Activated CD4-positive, alpha-beta T cell treated with anti-CD3 and anti-CD28 coated beads, Interleukin-2, Interleukin-6, amounts not matched to agents 100 ng/mL and 50 ng/mL, durations not matched to agents 16 hours and 8 hours (primary cell): ENCODE results near the gene LYL1.
"Not testable (repeated sequence)": the region's sequence is repeated elsewhere in the genome, so short reads cannot be mapped to it uniquely, and the experiment has no call there.

Experiments used
- DNase-seq: peaks from one replicate; pipeline ENCODE4 v3.0.0-alpha.2; 2020

Gene LYL1

DNA sequence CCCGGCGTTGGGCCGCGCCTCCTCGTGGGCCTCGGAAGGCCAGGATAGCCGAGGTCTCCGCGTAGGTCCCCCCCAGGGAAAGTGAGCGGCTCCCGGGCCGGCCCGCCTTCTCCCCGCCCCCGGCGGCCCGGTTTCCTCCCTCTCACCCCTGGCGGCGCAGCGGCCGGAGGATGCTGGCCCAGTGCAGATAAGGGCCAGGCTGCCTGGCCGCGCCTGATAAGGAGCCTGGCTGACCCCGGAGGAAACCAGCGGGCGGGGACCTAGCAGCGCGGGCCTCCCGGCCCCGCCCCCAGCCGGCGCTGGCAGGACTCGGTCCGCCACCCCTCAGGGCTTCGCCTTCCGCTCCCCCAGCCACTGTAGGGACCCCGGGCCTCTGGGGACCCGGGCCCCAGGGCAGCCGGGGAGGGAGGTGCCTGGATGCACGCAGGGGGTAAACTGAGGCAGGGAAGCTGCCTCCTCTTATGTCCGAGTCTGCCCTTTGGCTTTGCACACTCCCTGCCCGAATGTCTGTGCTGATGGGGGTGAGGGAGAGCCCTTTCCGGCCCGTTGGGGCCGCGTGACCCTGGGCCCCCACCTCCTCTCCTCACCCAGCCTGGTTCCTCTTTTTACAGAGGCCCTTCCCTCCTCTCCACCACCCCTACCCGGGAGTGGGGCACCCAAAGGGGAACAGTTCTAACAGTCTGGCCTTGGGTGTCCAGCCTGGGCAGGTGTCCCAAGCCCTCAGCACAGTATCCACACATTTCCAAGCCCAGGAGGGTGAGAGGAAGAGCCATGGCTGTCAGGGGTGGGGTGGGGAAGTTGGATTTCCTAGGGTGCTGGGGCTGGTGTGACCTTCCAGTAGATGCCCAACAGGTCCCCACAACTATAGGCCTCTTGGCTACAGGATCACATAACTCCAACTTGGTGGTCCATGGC, at the start of gene LYL1:
TSS of gene LYL1 (minus strand) at position 193 of the 915 bp plus-strand sequence. CDS start 1,687 bp downstream, outside the sequence.
- no peak for DNase-seq

- DNase-seq = peak; percentile 97
These were observed 49.1 kb upstream of the LYL1 start for GRCh38 chr19:13151605-13152355.

- DNase-seq = peak; percentile 25
These were observed 48.4 kb upstream of the LYL1 start for GRCh38 chr19:13150931-13151604.

DNA sequence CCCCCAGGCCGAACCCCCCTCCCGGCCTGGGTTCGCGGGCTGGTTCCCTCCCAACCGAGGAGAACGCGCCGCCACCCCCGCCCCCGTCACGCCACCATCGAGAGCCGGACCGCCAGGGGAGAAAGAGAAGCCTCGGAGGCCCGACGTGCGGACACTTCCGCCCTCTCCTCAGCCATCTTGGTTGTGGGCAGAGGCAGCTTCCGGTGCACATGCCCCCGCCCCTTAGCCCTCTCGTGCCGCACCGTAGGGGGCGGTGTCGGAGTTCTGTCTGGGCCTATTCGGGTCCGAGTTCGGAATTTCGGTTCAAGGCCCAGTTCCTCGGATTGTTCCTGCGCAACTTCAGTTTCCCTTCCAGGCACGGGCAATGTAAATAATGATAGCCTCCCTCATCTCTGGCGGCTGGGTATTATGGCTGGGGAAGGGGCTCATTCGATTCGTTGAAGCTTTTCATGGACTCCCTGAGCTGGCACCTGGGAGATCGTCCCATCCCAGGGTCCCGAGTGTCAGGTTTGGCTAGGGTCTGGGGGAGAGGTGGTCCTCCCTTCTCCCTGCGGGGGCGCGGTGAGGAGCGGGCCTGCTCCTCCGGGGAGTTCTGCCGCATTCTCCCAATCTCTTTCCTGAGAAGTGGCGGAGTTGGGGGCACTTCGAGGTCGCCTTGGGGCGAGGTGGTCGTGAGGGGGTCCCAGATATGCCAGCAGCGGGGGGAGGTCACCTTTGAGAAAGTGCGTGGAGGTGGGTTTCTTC, 47.7 kb upstream of the LYL1 start, which contains the start of the genes IER2 and STX10:
TSS of gene IER2 (plus strand) at position 225 of the 744 bp plus-strand sequence. CDS start 2,776 bp downstream, outside the sequence.
TSS of gene STX10 (minus strand) at position 189 of the 744 bp plus-strand sequence. CDS start 202 bp downstream, outside the sequence.
- DNase-seq = peak; percentile 96

GRCh38 chr19:13149628-13150186, 47.0 kb upstream of the LYL1 start:
- peak; percentile 45 for DNase-seq

GRCh38 chr19:13149173-13149627, 46.5 kb upstream of the LYL1 start:
- DNase-seq = not testable (repeated sequence)

GRCh38 chr19:13146763-13147563, 44.3 kb upstream of the LYL1 start:
- no peak for DNase-seq

GRCh38 chr19:13139633-13140311, 37.1 kb upstream of the LYL1 start:
- no peak for DNase-seq

- no peak for DNase-seq
These were observed 36.2 kb upstream of the LYL1 start for GRCh38 chr19:13138916-13139198.

- DNase-seq = no peak
These were observed 35.7 kb upstream of the LYL1 start for GRCh38 chr19:13138171-13138915.

DNA sequence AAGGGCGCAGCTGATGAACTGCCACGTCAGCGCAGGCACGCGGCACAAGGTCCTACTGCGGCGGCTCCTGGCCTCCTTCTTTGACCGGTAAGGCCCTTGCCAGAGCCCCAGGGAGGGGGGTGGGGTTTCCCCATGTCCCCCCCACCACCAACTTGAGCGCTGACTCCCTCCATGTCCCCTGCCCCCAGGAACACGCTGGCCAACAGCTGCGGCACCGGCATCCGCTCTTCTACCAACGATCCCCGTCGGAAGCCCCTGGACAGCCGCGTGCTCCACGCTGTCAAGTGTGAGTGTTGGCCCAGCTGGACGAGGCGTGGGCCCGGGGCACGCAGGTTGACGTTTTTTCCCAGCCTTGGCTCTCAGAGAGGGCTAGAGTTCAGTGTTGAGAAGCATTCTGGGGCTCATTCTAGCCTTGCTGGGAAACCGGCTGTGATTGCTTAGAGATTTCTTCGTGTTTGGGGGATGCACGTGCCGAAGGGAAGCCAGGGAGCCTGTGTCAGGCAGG, 34.7 kb upstream of the LYL1 start:
- no peak for DNase-seq

DNA sequence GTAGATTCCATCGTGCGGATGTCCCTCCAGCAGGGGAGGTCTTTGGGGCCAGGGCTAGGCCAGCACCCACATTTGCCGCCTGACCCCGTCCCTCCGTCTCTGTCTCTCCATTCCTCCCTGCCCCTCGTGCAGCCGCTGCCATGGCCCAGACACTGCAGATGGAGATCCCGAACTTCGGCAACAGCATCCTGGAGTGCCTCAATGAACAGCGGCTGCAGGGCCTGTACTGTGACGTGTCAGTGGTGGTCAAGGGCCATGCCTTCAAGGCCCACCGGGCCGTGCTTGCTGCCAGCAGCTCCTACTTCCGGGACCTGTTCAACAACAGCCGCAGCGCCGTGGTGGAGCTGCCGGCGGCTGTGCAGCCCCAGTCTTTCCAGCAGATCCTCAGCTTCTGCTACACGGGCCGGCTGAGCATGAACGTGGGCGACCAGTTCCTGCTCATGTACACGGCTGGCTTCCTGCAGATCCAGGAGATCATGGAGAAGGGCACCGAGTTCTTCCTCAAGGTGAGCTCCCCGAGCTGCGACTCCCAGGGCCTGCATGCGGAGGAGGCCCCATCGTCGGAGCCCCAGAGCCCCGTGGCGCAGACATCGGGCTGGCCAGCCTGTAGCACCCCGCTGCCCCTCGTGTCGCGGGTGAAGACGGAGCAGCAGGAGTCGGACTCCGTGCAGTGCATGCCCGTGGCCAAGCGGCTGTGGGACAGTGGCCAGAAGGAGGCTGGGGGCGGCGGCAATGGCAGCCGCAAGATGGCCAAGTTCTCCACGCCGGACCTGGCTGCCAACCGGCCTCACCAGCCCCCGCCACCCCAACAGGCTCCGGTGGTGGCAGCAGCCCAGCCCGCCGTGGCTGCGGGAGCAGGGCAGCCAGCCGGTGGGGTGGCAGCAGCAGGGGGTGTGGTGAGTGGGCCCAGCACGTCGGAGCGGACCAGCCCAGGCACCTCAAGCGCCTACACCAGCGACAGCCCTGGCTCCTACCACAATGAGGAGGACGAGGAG, 32.7 kb upstream of the LYL1 start:
- DNase-seq = no peak

- DNase-seq = no peak
These were observed 32.0 kb upstream of the LYL1 start for GRCh38 chr19:13134626-13135025.

GRCh38 chr19:13133241-13133870, 30.7 kb upstream of the LYL1 start:
- no peak for DNase-seq

DNA sequence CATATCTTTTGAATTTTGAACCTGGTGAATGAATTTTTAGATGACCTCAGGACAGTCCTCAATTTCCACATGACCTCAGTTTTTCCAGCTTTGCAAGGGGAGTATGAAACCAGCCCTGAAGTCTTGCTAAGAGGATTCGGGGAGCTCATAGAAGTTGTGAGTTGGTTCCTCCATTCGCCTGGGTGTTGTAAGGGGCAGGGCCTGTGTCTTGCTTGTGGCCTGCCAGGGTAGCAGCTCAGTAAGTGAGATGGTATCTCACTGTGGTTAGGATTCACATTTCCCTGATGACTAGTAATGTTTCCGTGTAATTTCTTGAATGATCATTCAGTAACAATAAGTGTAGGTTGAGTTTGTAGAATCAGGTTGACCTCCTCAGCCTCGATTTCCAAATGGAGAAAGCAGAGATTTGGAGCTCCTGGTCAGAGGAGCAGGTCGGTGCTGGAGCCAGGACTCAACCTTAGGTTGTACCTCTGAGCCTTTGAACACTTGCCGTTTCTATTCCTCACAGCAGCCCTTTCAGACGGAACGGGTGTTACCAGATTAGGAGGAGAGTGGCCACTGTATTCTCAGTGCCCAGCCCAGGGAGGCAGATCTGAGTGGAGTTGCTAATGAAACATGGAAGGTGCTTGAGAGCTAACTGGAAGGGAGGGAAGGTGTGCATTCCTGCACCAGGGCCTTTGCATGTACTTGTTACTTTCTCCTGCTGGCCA, 30.0 kb upstream of the LYL1 start:
- peak; percentile 85 for DNase-seq

- DNase-seq = no peak
These were observed 28.3 kb upstream of the LYL1 start for GRCh38 chr19:13130886-13131490.

- DNase-seq = no peak
These were observed 26.7 kb upstream of the LYL1 start for GRCh38 chr19:13129384-13129783.
